Ishikawa (cell line): ENCODE data around the gene CFAP54.

ENCODE experiments used
- CEBPB ChIP-seq: IDR thresholded peaks from 2 replicates; pipeline ENCODE4 v1.6.1; 2012
- CREB1 ChIP-seq: IDR thresholded peaks from 2 replicates; pipeline ENCODE4 v1.6.1; 2012; ENCODE audit warnings: low read depth
- EGR1 ChIP-seq: IDR thresholded peaks from 2 replicates; pipeline ENCODE4 v1.6.1; 2012
- EP300 ChIP-seq: IDR thresholded peaks from 2 replicates; pipeline ENCODE4 v1.6.1; 2012; ENCODE audit warnings: borderline replicate concordance
- FOXM1 ChIP-seq: IDR thresholded peaks from 2 replicates; pipeline ENCODE4 v1.6.1; 2012; ENCODE audit warnings: low read depth, borderline replicate concordance
- MAX ChIP-seq: IDR thresholded peaks from 2 replicates; pipeline ENCODE4 v1.6.1; 2012
- RAD21 ChIP-seq: IDR thresholded peaks from 2 replicates; pipeline ENCODE4 v1.6.1; 2012; ENCODE audit warnings: low read depth
- TAF1 ChIP-seq: IDR thresholded peaks from 2 replicates; pipeline ENCODE4 v1.6.1; 2012; ENCODE audit warnings: low read depth, mild to moderate bottlenecking
- TCF12 ChIP-seq: IDR thresholded peaks from 2 replicates; pipeline ENCODE4 v1.6.1; 2012; ENCODE audit warnings: low read depth
- TEAD4 ChIP-seq: IDR thresholded peaks from 2 replicates; pipeline ENCODE4 v1.6.1; 2012
- USF1 ChIP-seq: IDR thresholded peaks from 2 replicates; pipeline ENCODE4 v1.6.1; 2012
- YY1 ChIP-seq: IDR thresholded peaks from 2 replicates; pipeline ENCODE4 v1.6.1; 2012; ENCODE audit warnings: low read depth
- ZBTB7A ChIP-seq: IDR thresholded peaks from 2 replicates; pipeline ENCODE4 v1.6.1; 2012; ENCODE audit warnings: low read depth
- TF ChIP-seq, protein P1 (sequence below): IDR thresholded peaks from 2 replicates; pipeline ENCODE4 v1.6.1; 2012; ENCODE audit warnings: low read depth, mild to moderate bottlenecking

CFAP54 gene

DNA sequence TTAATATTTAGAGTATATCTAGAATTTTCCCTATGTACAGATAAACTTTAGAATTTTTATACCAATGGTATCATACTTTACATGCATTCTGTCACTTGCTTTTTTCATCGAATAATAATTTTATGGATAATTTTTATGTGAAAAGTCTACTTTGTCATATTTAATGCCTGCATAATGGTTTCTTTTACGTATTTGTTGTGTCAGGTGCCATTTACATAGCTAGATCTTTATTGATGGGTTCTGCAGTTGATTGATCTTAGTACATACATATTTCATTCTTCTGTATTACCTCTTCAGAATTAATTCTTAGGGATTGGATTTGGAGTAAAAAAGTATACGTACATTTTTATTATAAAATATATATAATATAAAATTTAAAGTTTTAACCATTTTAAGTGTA is 340.0 kb downstream of the CFAP54 start:
- TF ChIP-seq YY1 (no peak), EP300 (no peak), CEBPB (no peak), EGR1 (no peak), TCF12 (no peak), MAX (no peak), RAD21 (no peak), TAF1 (no peak), USF1 (no peak), CREB1 (no peak), TEAD4 (no peak)

- no peak for TF ChIP-seq ZBTB7A
- no peak for TF ChIP-seq USF1
- TF ChIP-seq EGR1, result no peak
- no peak for TF ChIP-seq TEAD4
- TF ChIP-seq CREB1, result no peak
- TF ChIP-seq TAF1, result no peak
- TF ChIP-seq YY1, result no peak
- TF ChIP-seq FOXM1, result no peak
- TF ChIP-seq TCF12, result no peak
Measured at GRCh38 chr12:96831346-96831745, 342.0 kb downstream of the CFAP54 start.

DNA sequence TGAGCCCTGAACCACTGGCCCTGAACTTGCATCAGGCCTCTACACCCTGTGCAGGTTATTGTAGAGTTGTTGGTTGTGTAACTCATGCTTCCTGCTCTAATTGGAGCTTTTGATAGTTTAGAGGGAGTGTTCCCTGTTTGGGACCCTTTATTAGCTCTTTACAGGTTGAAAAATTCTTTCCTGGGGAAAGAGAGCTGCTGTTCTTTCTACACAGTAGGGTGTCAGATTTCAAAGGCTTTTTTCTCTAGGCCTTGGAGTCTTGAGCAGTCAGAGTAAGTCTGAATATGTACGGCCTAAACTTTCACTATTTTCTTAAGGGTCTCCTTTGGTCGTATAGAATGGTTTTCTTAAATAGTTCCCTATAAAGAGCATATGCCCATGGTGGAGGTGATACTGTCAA is 356.9 kb downstream of the CFAP54 start:
- TF ChIP-seq EP300, result no peak
- no peak for TF ChIP-seq TAF1
- no peak for TF ChIP-seq FOXM1
- TF ChIP-seq TEAD4, result no peak
- no peak for TF ChIP-seq RAD21
- TF ChIP-seq YY1, result no peak
- TF ChIP-seq TCF12, result no peak
- TF ChIP-seq, protein P1, sequence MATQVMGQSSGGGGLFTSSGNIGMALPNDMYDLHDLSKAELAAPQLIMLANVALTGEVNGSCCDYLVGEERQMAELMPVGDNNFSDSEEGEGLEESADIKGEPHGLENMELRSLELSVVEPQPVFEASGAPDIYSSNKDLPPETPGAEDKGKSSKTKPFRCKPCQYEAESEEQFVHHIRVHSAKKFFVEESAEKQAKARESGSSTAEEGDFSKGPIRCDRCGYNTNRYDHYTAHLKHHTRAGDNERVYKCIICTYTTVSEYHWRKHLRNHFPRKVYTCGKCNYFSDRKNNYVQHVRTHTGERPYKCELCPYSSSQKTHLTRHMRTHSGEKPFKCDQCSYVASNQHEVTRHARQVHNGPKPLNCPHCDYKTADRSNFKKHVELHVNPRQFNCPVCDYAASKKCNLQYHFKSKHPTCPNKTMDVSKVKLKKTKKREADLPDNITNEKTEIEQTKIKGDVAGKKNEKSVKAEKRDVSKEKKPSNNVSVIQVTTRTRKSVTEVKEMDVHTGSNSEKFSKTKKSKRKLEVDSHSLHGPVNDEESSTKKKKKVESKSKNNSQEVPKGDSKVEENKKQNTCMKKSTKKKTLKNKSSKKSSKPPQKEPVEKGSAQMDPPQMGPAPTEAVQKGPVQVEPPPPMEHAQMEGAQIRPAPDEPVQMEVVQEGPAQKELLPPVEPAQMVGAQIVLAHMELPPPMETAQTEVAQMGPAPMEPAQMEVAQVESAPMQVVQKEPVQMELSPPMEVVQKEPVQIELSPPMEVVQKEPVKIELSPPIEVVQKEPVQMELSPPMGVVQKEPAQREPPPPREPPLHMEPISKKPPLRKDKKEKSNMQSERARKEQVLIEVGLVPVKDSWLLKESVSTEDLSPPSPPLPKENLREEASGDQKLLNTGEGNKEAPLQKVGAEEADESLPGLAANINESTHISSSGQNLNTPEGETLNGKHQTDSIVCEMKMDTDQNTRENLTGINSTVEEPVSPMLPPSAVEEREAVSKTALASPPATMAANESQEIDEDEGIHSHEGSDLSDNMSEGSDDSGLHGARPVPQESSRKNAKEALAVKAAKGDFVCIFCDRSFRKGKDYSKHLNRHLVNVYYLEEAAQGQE, result no peak
- TF ChIP-seq EGR1, result no peak
- no peak for TF ChIP-seq MAX
- TF ChIP-seq USF1, result no peak

DNA sequence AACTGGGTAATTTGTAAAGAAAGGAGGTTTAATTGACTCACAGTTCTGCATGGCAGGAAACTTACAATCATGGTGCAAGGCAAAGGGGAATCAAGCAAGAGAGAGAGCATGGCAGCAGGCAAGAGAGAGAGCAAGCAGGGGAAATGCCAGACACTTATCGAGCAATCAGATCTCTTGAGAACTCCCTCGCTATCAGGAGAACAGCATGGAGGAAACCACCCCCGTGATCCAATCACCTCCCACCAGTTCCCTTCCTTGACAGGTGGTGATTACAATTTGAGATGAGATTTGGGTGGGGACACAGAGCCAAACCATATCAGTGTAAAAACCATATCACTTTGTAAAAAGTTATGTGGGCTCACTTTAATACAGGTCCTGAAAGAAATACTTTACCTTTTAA is 361.3 kb downstream of the CFAP54 start:
- TF ChIP-seq RAD21, result no peak
- no peak for TF ChIP-seq USF1
- no peak for TF ChIP-seq CEBPB
- TF ChIP-seq MAX, result no peak

DNA sequence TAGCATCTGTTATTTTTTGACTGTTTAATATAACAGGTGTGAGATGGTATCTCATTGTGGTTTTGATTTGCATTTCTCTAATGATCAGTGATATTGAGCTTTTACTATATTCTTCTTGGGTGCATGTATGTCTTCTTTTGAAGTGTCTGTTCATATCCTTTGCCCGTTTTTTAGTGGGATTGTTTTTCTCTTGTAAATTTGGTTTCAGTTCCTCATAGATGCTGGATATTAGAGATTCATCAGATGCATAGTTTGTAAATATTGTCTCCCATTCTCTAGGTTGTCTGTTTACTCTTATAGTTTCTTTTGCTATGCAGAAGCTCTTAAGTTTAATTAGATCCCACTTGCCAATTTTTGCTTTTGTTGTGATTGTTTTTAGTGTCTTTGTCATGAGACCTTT is 368.8 kb downstream of the CFAP54 start:
- TF ChIP-seq EP300 (no peak), MAX (no peak), TAF1 (no peak), YY1 (no peak), RAD21 (no peak), TCF12 (no peak), USF1 (no peak), CREB1 (no peak), EGR1 (no peak), CEBPB (no peak), ZBTB7A (no peak)
- TF ChIP-seq, protein P1, result no peak
